ENCODE results near the gene GALC. TPM values are rescaled to one million over a fixed set of nuclear protein-coding genes. Genes with fewer than 3 reads are reported as not detected.

GALC gene
- total and polyA plus RNA-seq, 2 donors from 2014 or later, result 13.6 to 29.4 TPM

GRCh38 chr14:87888136-87888999 is 104.6 kb downstream of the GALC start:
- Histone ChIP-seq H3K4me1 (ENCODE audit: control insufficient read depth in 2 of 3, insufficient read depth in 2 of 3, low read depth in 1 of 3, low read length in 3 of 3) (no peaks in the 10 kb centered on the region), H3K9ac (ENCODE audit: low read length in 3 of 3) (no peak overlapping the region), H3K4me3 (ENCODE audit: low read length in 3 of 3) (no peak overlapping the region), H3K27ac (ENCODE audit: low read depth in 2 of 2, low read length in 2 of 2) (no peak overlapping the region), H3K36me3 (ENCODE audit: control insufficient read depth in 2 of 3, insufficient read depth in 3 of 3, low read length in 3 of 3) (no peaks in the 10 kb centered on the region), H3K27me3 (ENCODE audit: control insufficient read depth, insufficient read depth, low read length) (no peaks in the 10 kb centered on the region), H3K9me3 (ENCODE audit: control insufficient read depth in 2 of 3, insufficient read depth in 1 of 3, low read length in 3 of 3) (no peaks in the 10 kb centered on the region)
- FAIRE-seq, result no peak
- DNase-seq, result no peak
- TF ChIP-seq CTCF (IDR thresholded peaks at IDR 0.05; ENCODE audit: borderline replicate concordance, extremely low read depth, insufficient read depth), result peak; percentile 35
- intact Hi-C loops (cut with DNase I), result no loop called here

GRCh38 chr14:87883750-87884149 is 109.2 kb downstream of the GALC start:
- no peak for TF ChIP-seq CTCF (IDR thresholded peaks at IDR 0.05; ENCODE audit: borderline replicate concordance, extremely low read depth, insufficient read depth)
- Histone ChIP-seq H3K9ac (ENCODE audit: low read length in 3 of 3) (no peak overlapping the region), H3K9me3 (ENCODE audit: control insufficient read depth in 2 of 3, insufficient read depth in 1 of 3, low read length in 3 of 3) (no peaks in the 10 kb centered on the region), H3K27ac (ENCODE audit: low read depth in 2 of 2, low read length in 2 of 2) (no peak overlapping the region), H3K36me3 (ENCODE audit: control insufficient read depth in 2 of 3, insufficient read depth in 3 of 3, low read length in 3 of 3) (no peaks in the 10 kb centered on the region), H3K4me1 (ENCODE audit: control insufficient read depth in 2 of 3, insufficient read depth in 2 of 3, low read depth in 1 of 3, low read length in 3 of 3) (no peaks in the 10 kb centered on the region), H3K27me3 (ENCODE audit: control insufficient read depth, insufficient read depth, low read length) (no peaks in the 10 kb centered on the region), H3K4me3 (ENCODE audit: low read length in 3 of 3) (no peak overlapping the region)
- DNase-seq (no peak), FAIRE-seq (no peak)
- intact Hi-C loops (cut with DNase I), result no loop called here

Other genes starting within 250 kb of the GALC start
- gene GPR65, start 12.0 kb upstream of the GALC start, total RNA-seq, result 3.8 TPM
- gene GPR65, start 12.0 kb upstream of the GALC start, polyA plus RNA-seq (ENCODE audit: insufficient read depth, low read depth, low replicate concordance), result 0.62 TPM

All from kidney (tissue), 14 donors.